ENCODE measurements around the gene CALCR.

CALCR gene

DNA sequence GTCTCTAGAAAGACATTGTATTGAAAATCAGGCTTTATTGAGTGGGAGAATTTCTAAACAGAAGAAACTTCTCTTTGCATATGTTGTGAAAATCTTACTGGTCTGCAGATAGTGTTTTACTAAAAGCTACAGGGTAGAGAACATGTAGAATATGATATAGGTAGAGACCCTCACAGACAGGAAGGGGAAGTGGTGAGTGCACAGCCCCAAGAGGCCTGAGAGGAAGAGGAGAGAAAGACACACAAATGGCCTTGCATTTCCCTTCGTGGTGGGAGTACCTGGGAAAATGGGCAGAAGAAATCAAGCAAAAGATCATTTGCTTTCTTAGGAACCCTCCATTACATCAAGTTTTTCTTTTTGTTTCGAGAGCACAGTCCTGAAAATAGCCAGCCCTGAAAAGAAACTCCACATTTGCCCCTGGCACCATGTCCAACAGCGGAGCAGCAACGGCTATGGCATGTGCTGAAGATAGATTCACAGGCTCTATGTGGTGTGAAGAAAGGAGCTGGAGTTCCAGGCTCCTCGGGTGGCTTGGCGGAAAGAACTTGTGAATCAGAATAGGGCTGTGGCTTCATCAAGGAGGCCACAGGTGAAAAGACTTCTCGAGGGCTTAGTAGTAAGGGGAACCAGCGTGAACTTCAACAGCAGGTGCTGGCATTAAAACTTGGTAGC lies 143.5 kb downstream of the CALCR start:
- no peak overlapping the region for H3K4me3 ChIP-seq (replicated peaks; ENCODE audit: low read depth, low read length)
- no peak for DNase-seq (ENCODE audit: extremely low read depth, low read depth)

DNA sequence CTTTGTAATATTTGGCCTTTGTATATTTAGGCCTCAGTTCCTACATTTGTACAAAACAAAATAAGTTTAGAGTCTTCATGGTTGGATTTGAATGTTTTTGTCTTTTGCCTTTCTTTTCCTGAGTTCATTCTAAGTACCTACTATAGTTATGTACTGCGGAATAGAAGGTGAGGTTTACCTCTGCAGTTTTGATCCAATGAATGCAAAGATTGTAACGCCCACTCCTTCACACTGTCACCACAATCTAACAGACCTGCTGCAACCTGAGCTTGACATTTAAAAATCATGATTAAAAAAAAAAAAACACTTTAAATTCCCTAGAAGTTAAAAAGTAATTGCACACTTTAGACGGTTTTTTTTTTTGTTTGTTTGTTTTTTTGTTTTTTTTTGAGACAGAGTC lies 145.0 kb downstream of the CALCR start:
- no peak overlapping the region for H3K4me3 ChIP-seq (replicated peaks; ENCODE audit: low read depth, low read length)
- no peak for DNase-seq (ENCODE audit: extremely low read depth, low read depth)
- TF ChIP-seq CTCF (IDR thresholded peaks at IDR 0.05; ENCODE audit: low read depth, low read length, missing control alignments) = no peak

More for the DNA sequence above, 143.5 kb downstream of the CALCR start:
- no peak for TF ChIP-seq CTCF (IDR thresholded peaks at IDR 0.05; ENCODE audit: low read depth, low read length, missing control alignments)

DNA sequence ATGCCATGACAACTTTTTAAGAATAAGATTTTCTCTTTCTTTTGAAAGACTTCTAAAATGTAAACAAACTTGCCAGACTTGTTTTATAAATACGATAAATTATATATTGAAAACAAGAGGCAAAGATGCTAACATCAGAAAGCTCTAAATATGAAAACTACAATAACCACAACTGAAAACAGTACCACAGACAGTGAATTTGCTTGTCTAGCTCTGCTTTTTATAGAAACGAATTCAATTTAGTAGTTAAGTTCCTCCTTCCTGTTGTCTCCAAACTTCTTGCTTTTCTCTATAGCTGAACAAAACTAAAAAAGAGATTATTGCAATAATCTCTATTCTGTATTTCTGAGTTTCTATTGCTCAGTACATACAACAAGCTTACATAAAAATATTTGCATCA lies 147.4 kb downstream of the CALCR start:
- DNase-seq (ENCODE audit: extremely low read depth, low read depth) = no peak
- no peak for TF ChIP-seq CTCF (IDR thresholded peaks at IDR 0.05; ENCODE audit: low read depth, low read length, missing control alignments)

DNA sequence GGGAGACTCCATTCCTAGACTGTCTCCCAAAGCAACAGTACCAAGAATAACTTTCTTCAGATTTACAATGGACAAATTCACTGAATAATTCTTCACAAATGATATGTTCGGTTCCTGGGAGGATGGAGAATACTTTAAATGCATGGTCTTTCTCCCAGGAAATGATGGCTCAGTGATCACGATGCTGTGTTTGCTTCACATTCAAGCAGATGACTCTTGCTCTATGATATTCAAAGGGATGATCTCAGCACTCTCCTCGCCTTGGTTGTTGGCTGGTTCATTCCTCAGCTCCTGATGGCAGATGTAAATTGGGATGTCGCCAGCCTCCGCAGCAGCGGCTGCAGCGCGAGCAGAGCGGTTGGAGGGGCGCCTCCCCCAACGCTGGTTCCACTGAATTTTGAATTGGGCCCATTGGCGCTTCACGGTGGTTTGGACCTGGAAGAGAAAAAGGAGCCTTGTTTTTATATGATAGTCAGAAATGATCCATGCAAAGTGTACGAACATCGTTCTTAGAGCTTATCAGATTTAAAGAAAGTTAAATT lies 148.3 kb downstream of the CALCR start:
- H3K4me3 ChIP-seq (replicated peaks; ENCODE audit: low read depth, low read length) = no peak overlapping the region
- TF ChIP-seq CTCF (IDR thresholded peaks at IDR 0.05; ENCODE audit: low read depth, low read length, missing control alignments) = no peak
- DNase-seq (ENCODE audit: extremely low read depth, low read depth) = no peak

More for the DNA sequence above, 147.4 kb downstream of the CALCR start:
- H3K4me3 ChIP-seq (replicated peaks; ENCODE audit: low read depth, low read length) = no peak overlapping the region

- no peak for DNase-seq (ENCODE audit: extremely low read depth, low read depth)
- no peak for TF ChIP-seq CTCF (IDR thresholded peaks at IDR 0.05; ENCODE audit: low read depth, low read length, missing control alignments)
- no peak overlapping the region for H3K4me3 ChIP-seq (replicated peaks; ENCODE audit: low read depth, low read length)
Observed at GRCh38 chr7:93414574-93414973, 159.9 kb downstream of the CALCR start.

GRCh38 chr7:93409324-93409723 lies 165.2 kb downstream of the CALCR start:
- H3K4me3 ChIP-seq (replicated peaks; ENCODE audit: low read depth, low read length) = no peak overlapping the region
- DNase-seq (ENCODE audit: extremely low read depth, low read depth) = no peak
- no peak for TF ChIP-seq CTCF (IDR thresholded peaks at IDR 0.05; ENCODE audit: low read depth, low read length, missing control alignments)

Measured in HFF-Myc (cell line).